Tibial nerve (tissue), 4 donors: ENCODE data around the gene GPR37L1. TPM values are rescaled to one million over a fixed set of nuclear protein-coding genes. Genes with fewer than 3 reads are reported as not detected.
"Not testable (repeated sequence)": the region's sequence is repeated elsewhere in the genome, so short reads cannot be mapped to it uniquely, and the experiment has no call there.

Experiments
- DNase-seq, 2 donors: peaks; one replicate each; pipeline ENCODE4 v3.0.0-alpha.2; 2019; ENCODE audit warnings: low spot score in 2 of 2
- H3K27ac ChIP-seq, 4 donors: fragments of 200-600 bp; sonication (generic) in 3 of 4; one replicate each; pipeline ENCODE4 v1.5.1; 2017 to 2019; ENCODE audit warnings: mild to moderate bottlenecking in 1 of 4
- H3K27me3 ChIP-seq, 2 donors: fragments of 200-600 bp; sonication (generic) in 1 of 2; one replicate each; pipeline versions ENCODE4 v1.5.1 to v1.6.0; 2017 to 2019
- H3K36me3 ChIP-seq, 3 donors: fragments of 200-600 bp; sonication (generic); one replicate each; pipeline ENCODE4 v1.5.1; 2018 to 2019
- H3K4me1 ChIP-seq, 4 donors: fragments of 200-600 bp; sonication (generic) in 3 of 4; one replicate each; pipeline ENCODE4 v1.5.1; 2017 to 2019
- H3K4me3 ChIP-seq, 4 donors: fragments of 200-600 bp; sonication (generic) in 3 of 4; one replicate each; pipeline ENCODE4 v1.5.1; 2017 to 2019; ENCODE audit warnings: mild to moderate bottlenecking in 1 of 4, moderate library complexity in 1 of 4
- H3K9me3 ChIP-seq, 4 donors: fragments of 200-600 bp; sonication (generic) in 3 of 4; one replicate each; pipeline ENCODE4 v1.5.1; 2017 to 2019
- EP300 ChIP-seq, 2 donors: sonication (generic); formaldehyde crosslinking; IDR thresholded peaks; one replicate each; pipeline ENCODE4 v1.6.1; 2017; ENCODE audit warnings: antibody characterized with exemption in 2 of 2, mild to moderate bottlenecking in 1 of 2
- POLR2A ChIP-seq, 2 donors: fragments of 450-650 bp; IDR thresholded peaks; one replicate each; pipeline ENCODE4 v1.6.1; 2017; ENCODE audit warnings: antibody characterized with exemption in 2 of 2, mild to moderate bottlenecking in 2 of 2, moderate library complexity in 2 of 2
- WGBS, 2 donors: methylation state at CpG; one replicate each; pipeline ENCODE4 v1.1.5; 2018; 5-methylcytosine and 5-hydroxymethylcytosine counted together
- total RNA-seq, 4 donors: library from RNA; depleted of rRNA; stranded (reverse); fragments of >200 nt; gene quantifications; one replicate each; pipeline ENCODE4 v1.1.0, GENCODE V29; 2016
- TF ChIP-seq, protein P1 (sequence below), 5 experiments: fragments of 200-600 bp in 3 of 5; fragments of 450-650 bp in 2 of 5; sonication (generic) in 3 of 5; IDR thresholded peaks; one replicate each; pipeline ENCODE4 v1.5.1; 2016 to 2019; ENCODE audit warnings: antibody characterized with exemption in 5 of 5, mild to moderate bottlenecking in 3 of 5, moderate library complexity in 2 of 5

The GPR37L1 gene
- total RNA-seq, 4 donors from 2014 or later, result 13.8 to 26.3 (median 24.3) TPM

- H3K4me3 ChIP-seq, result peak overlapping the region; percentile 73 to 100 (median 96)
- peaks cover 0 to 9% (median 0%) of the 10 kb centered on the region in 3 donors for H3K36me3 ChIP-seq
- no peaks in the 10 kb centered on the region for H3K9me3 ChIP-seq
- peaks cover 0 to 37% (median 23%) of the 10 kb centered on the region in 4 donors for H3K4me1 ChIP-seq
- WGBS, 2 donors, result 3 to 7% methylated on average over 13 of the region's 13 CpGs
- H3K27me3 ChIP-seq, result no peaks in the 10 kb centered on the region
- peak overlapping the region; percentile 87 to 99 (median 92) for H3K27ac ChIP-seq
- no peak for TF ChIP-seq POLR2A (IDR thresholded peaks at IDR 0.05)
- DNase-seq, result no peak
These were observed 22.5 kb downstream of the GPR37L1 start for GRCh38 chr1:202145068-202145743.

DNA sequence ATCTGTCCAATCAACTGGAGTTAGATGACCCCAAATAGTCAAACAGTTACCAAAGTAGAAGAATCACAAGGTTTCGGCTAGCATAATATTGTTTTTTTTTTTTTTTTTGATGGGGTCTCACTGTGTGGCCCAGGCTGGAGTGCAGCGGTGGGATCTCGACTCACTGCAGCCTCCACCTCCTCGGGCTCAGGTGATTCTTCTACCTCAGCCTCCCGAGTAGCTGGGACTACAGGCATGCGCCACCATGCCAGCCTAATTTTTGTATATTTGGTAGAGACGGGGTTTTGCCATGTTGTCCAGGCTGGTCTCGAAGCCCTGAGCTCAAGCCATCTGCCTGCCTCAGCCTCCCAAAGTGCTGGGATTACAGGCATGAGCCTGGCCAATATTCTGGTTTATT, 23.0 kb downstream of the GPR37L1 start:
- not testable (repeated sequence) for DNase-seq, H3K4me3 ChIP-seq, H3K9me3 ChIP-seq, H3K36me3 ChIP-seq, H3K27me3 ChIP-seq
- peak overlapping the region in 2 of 4 donors; percentile 95 to 99 for H3K27ac ChIP-seq
- 92 to 93% methylated on average over 8 of the region's 8 CpGs for WGBS, 2 donors
- peaks cover 0 to 34% (median 23%) of the 10 kb centered on the region in 4 donors for H3K4me1 ChIP-seq

GRCh38 chr1:202146279-202146678, 23.6 kb downstream of the GPR37L1 start:
- peaks cover 0 to 29% (median 21%) of the 10 kb centered on the region in 4 donors for H3K4me1 ChIP-seq
- 88 to 95% methylated on average over 5 of the region's 5 CpGs for WGBS, 2 donors
- H3K36me3 ChIP-seq, result no peaks in the 10 kb centered on the region
- H3K27me3 ChIP-seq, result no peaks in the 10 kb centered on the region
- no peak overlapping the region for H3K27ac ChIP-seq
- TF ChIP-seq, protein P1, sequence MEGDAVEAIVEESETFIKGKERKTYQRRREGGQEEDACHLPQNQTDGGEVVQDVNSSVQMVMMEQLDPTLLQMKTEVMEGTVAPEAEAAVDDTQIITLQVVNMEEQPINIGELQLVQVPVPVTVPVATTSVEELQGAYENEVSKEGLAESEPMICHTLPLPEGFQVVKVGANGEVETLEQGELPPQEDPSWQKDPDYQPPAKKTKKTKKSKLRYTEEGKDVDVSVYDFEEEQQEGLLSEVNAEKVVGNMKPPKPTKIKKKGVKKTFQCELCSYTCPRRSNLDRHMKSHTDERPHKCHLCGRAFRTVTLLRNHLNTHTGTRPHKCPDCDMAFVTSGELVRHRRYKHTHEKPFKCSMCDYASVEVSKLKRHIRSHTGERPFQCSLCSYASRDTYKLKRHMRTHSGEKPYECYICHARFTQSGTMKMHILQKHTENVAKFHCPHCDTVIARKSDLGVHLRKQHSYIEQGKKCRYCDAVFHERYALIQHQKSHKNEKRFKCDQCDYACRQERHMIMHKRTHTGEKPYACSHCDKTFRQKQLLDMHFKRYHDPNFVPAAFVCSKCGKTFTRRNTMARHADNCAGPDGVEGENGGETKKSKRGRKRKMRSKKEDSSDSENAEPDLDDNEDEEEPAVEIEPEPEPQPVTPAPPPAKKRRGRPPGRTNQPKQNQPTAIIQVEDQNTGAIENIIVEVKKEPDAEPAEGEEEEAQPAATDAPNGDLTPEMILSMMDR (IDR thresholded peaks at IDR 0.05), result no peak
- TF ChIP-seq POLR2A (IDR thresholded peaks at IDR 0.05) (no peak), EP300 (IDR thresholded peaks at IDR 0.05) (no peak)
- no peaks in the 10 kb centered on the region for H3K9me3 ChIP-seq
- no peak overlapping the region for H3K4me3 ChIP-seq
- no peak for DNase-seq

DNA sequence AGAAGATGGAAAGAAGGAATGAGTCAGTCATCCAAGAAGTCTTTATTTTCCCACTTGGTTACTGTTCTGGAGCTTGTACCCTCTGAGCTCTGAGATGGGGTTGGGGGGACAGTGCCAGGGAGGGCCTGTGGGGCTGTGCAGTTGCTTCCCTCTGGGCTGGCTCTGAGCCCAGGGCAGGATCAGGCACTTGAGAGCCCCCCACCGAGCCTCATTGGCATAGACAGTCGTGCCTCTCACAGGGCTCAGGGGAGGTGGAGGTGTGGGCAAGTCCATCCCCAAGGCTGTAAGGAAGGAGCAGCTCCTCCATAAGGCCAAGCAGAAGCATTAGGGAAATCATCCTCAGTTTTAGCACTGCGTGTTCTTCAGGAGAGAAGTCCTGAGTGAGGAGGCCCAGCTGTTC, 24.3 kb downstream of the GPR37L1 start:
- no peaks in the 10 kb centered on the region for H3K36me3 ChIP-seq
- 57 to 70% methylated on average over 2 to 3 of the region's 3 CpGs for WGBS, 2 donors
- TF ChIP-seq POLR2A (IDR thresholded peaks at IDR 0.05), result no peak
- no peak for TF ChIP-seq EP300 (IDR thresholded peaks at IDR 0.05)
- TF ChIP-seq, protein P1 (IDR thresholded peaks at IDR 0.05), result no peak
- no peak overlapping the region for H3K27ac ChIP-seq
- DNase-seq, result no peak
- H3K4me3 ChIP-seq, result no peak overlapping the region
- H3K9me3 ChIP-seq, result no peaks in the 10 kb centered on the region
- H3K27me3 ChIP-seq, result no peaks in the 10 kb centered on the region
- peaks cover 0 to 21% (median 17%) of the 10 kb centered on the region in 4 donors for H3K4me1 ChIP-seq

- peaks cover 0 to 8% (median 6%) of the 10 kb centered on the region in 4 donors for H3K4me1 ChIP-seq
- H3K4me3 ChIP-seq, result no peak overlapping the region
- H3K36me3 ChIP-seq, result no peaks in the 10 kb centered on the region
- H3K9me3 ChIP-seq, result no peaks in the 10 kb centered on the region
- WGBS, 2 donors, result 56 to 71% methylated on average over 2 to 4 of the region's 4 CpGs
- no peaks in the 10 kb centered on the region for H3K27me3 ChIP-seq
- TF ChIP-seq, protein P1 (IDR thresholded peaks at IDR 0.05), result no peak
- TF ChIP-seq EP300 (IDR thresholded peaks at IDR 0.05), result no peak
- no peak for TF ChIP-seq POLR2A (IDR thresholded peaks at IDR 0.05)
- H3K27ac ChIP-seq, result no peak overlapping the region
- DNase-seq, result no peak
These were observed 25.7 kb downstream of the GPR37L1 start for GRCh38 chr1:202148391-202148790.

- DNase-seq, result no peak
- TF ChIP-seq, protein P1 (IDR thresholded peaks at IDR 0.05), result no peak
- TF ChIP-seq POLR2A (IDR thresholded peaks at IDR 0.05), result no peak
- TF ChIP-seq EP300 (IDR thresholded peaks at IDR 0.05), result no peak
- H3K27ac ChIP-seq, result no peak overlapping the region
- WGBS, 2 donors, result 85 to 89% methylated on average over 4 of the region's 4 CpGs
- peaks cover 0 to 8% (median 5%) of the 10 kb centered on the region in 4 donors for H3K4me1 ChIP-seq
- no peak overlapping the region for H3K4me3 ChIP-seq
- H3K27me3 ChIP-seq, result no peaks in the 10 kb centered on the region
- no peaks in the 10 kb centered on the region for H3K36me3 ChIP-seq
- H3K9me3 ChIP-seq, result no peaks in the 10 kb centered on the region
These were observed 26.8 kb downstream of the GPR37L1 start for GRCh38 chr1:202149566-202149965.
